Trophoblast cell (in vitro differentiated cells and primary cell): ENCODE data around the gene TPPP.

Experiments
- DNase-seq, 2 donors: peaks; one replicate each; pipeline ENCODE4 v3.0.0-alpha.2; 2016
- H2AFZ ChIP-seq: 2 replicates; pipeline ENCODE4 v1.6.1; 2013; ENCODE audit warnings: low read length, moderate library complexity, mild to moderate bottlenecking; ENCODE audit not compliant: insufficient read depth, poor library complexity
- H2AK5ac ChIP-seq: 2 replicates; pipeline ENCODE4 v1.6.1; 2013; ENCODE audit warnings: mild to moderate bottlenecking, low read length
- H2BK120ac ChIP-seq: 2 replicates; pipeline ENCODE4 v1.6.1; 2013; ENCODE audit warnings: low read length, mild to moderate bottlenecking, moderate library complexity; ENCODE audit not compliant: insufficient read depth, poor library complexity
- H2BK12ac ChIP-seq: 2 replicates; pipeline ENCODE4 v1.6.1; 2013; ENCODE audit warnings: mild to moderate bottlenecking, low read length, moderate library complexity
- H2BK5ac ChIP-seq: 2 replicates; pipeline ENCODE4 v1.6.1; 2013; ENCODE audit warnings: low read length, low read depth, moderate library complexity, mild to moderate bottlenecking; ENCODE audit not compliant: poor library complexity
- H3K14ac ChIP-seq: 2 replicates; pipeline ENCODE4 v1.6.1; 2013; ENCODE audit warnings: mild to moderate bottlenecking, low read length
- H3K18ac ChIP-seq: 2 replicates; pipeline ENCODE4 v1.6.1; 2013; ENCODE audit warnings: mild to moderate bottlenecking, low read length
- H3K23ac ChIP-seq: 2 replicates; pipeline ENCODE4 v1.6.1; 2013; ENCODE audit warnings: low read length
- H3K27ac ChIP-seq: 2 replicates; pipeline ENCODE4 v1.5.1; 2013; ENCODE audit warnings: low read depth, mild to moderate bottlenecking, inconsistent platforms, low read length, moderate library complexity
- H3K27me3 ChIP-seq: 2 replicates; pipeline ENCODE4 v1.6.1; 2013; ENCODE audit warnings: inconsistent platforms, mild to moderate bottlenecking, low read length, moderate library complexity; ENCODE audit not compliant: insufficient read depth
- H3K36me3 ChIP-seq, 2 experiments: 1 replicate in 1 of 2; 2 replicates in 1 of 2; pipeline ENCODE4 v1.6.1; 2013; ENCODE audit warnings: low read length in 2 of 2, mild to moderate bottlenecking in 2 of 2, moderate library complexity in 1 of 2; ENCODE audit not compliant: insufficient read depth in 2 of 2, control insufficient read depth in 1 of 2
- H3K4ac ChIP-seq: 2 replicates; pipeline ENCODE4 v1.6.1; 2013; ENCODE audit warnings: low read depth, mild to moderate bottlenecking, low read length, moderate library complexity
- H3K4me1 ChIP-seq, 2 experiments: 1 replicate in 1 of 2; 2 replicates in 1 of 2; pipeline ENCODE4 v1.6.1; 2013; ENCODE audit warnings: low read length in 2 of 2, mild to moderate bottlenecking in 2 of 2, moderate library complexity in 1 of 2; ENCODE audit not compliant: insufficient read depth in 2 of 2, control insufficient read depth in 1 of 2
- H3K4me2 ChIP-seq: 2 replicates; pipeline ENCODE4 v1.6.1; 2013; ENCODE audit warnings: inconsistent platforms, mild to moderate bottlenecking, low read length, moderate library complexity
- H3K4me3 ChIP-seq: 2 replicates; pipeline ENCODE4 v1.5.1; 2013; ENCODE audit warnings: mild to moderate bottlenecking, low read depth, low read length, inconsistent platforms
- H3K79me1 ChIP-seq: one replicate; pipeline ENCODE4 v1.6.1; 2013; ENCODE audit warnings: low read length
- H3K79me2 ChIP-seq: 2 replicates; pipeline ENCODE4 v1.6.1; 2013; ENCODE audit warnings: low read length, mild to moderate bottlenecking; ENCODE audit not compliant: control insufficient read depth, insufficient read depth, poor library complexity
- H3K9ac ChIP-seq: 2 replicates; pipeline ENCODE4 v1.6.1; 2013; ENCODE audit warnings: mild to moderate bottlenecking, low read length
- H3K9me3 ChIP-seq: 2 replicates; pipeline ENCODE4 v1.6.1; 2013; ENCODE audit warnings: low read depth, mild to moderate bottlenecking, control low read depth, inconsistent platforms, low read length; ENCODE audit not compliant: insufficient read depth
- H4K12ac ChIP-seq: 2 replicates; pipeline ENCODE4 v1.6.1; 2013; ENCODE audit warnings: low read depth, mild to moderate bottlenecking, low read length, moderate library complexity
- H4K8ac ChIP-seq: 2 replicates; pipeline ENCODE4 v1.6.1; 2013; ENCODE audit warnings: low read depth, mild to moderate bottlenecking, low read length, moderate library complexity
- H4K91ac ChIP-seq: one replicate; pipeline ENCODE4 v1.6.1; 2013; ENCODE audit warnings: low read depth, mild to moderate bottlenecking, low read length, moderate library complexity
- WGBS: extraction: QIAGEN DNeasy Blood & Tissue Kit; methylation state at CpG from one replicate; pipeline ENCODE4 v1.1.7; 2013; ENCODE audit warnings: missing lambda C conversion rate; ENCODE audit not compliant: insufficient read length, insufficient coverage; ENCODE audit errors: extremely low coverage; 5-methylcytosine and 5-hydroxymethylcytosine counted together

Gene TPPP

GRCh38 chr5:643351-643801 lies 49.8 kb downstream of the TPPP start:
- Histone ChIP-seq H2BK120ac (no peak overlapping the region), H3K36me3 (peaks cover 77 to 81% of the 10 kb centered on the region in 2 experiments), H4K91ac (no peak overlapping the region), H2AK5ac (no peak overlapping the region), H3K9me3 (no peaks in the 10 kb centered on the region), H2BK12ac (no peak overlapping the region), H3K27ac (no peak overlapping the region), H3K79me1 (no peaks in the 10 kb centered on the region), H3K18ac (no peak overlapping the region), H3K4me2 (no peak overlapping the region), H3K14ac (no peak overlapping the region), H3K27me3 (no peaks in the 10 kb centered on the region), H4K12ac (no peak overlapping the region), H2AFZ (no peak overlapping the region), H3K23ac (no peak overlapping the region), H2BK5ac (no peak overlapping the region), H4K8ac (no peak overlapping the region), H3K4me1 (no peaks in the 10 kb centered on the region), H3K79me2 (no peaks in the 10 kb centered on the region), H3K9ac (no peak overlapping the region), H3K4ac (no peak overlapping the region), H3K4me3 (no peak overlapping the region)
- WGBS: no CpG with 5 or more reads among the region's 21 CpGs
- peak; percentile 50 to 73 for DNase-seq

DNA sequence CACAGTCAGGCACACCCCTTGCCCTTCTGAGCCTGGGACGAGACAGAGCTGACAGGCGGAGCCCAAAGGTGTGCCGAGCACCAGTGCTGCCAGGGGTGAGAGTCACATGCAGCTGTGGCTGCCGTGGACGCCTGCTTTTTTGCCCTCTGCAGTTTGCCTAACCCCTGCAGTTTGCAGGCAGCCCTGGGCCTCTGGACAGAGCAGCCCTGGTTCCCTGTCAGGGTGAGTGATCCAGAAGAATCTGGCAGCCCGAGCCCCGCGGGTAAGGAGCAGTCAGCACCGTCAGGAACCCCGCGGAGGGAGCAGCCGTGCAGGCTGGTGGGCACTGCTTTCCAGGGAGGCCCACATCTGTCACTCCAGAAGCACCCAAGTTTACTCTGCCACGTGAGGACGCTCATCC lies 50.7 kb downstream of the TPPP start:
- Histone ChIP-seq H3K9ac (no peak overlapping the region), H2AFZ (no peak overlapping the region), H3K23ac (no peak overlapping the region), H2BK5ac (no peak overlapping the region), H4K12ac (no peak overlapping the region), H3K18ac (no peak overlapping the region), H3K4me3 (no peak overlapping the region), H3K4me1 (no peaks in the 10 kb centered on the region), H4K91ac (no peak overlapping the region), H3K9me3 (no peaks in the 10 kb centered on the region), H4K8ac (no peak overlapping the region), H3K36me3 (peaks cover 79 to 85% of the 10 kb centered on the region in 2 experiments), H3K4me2 (no peak overlapping the region), H3K14ac (no peak overlapping the region), H3K79me1 (no peaks in the 10 kb centered on the region), H3K4ac (no peak overlapping the region), H3K27ac (no peak overlapping the region), H3K79me2 (no peaks in the 10 kb centered on the region), H3K27me3 (no peaks in the 10 kb centered on the region), H2BK120ac (no peak overlapping the region), H2BK12ac (no peak overlapping the region), H2AK5ac (no peak overlapping the region)
- WGBS: no CpG with 5 or more reads among the region's 14 CpGs
- no peak for DNase-seq

DNA sequence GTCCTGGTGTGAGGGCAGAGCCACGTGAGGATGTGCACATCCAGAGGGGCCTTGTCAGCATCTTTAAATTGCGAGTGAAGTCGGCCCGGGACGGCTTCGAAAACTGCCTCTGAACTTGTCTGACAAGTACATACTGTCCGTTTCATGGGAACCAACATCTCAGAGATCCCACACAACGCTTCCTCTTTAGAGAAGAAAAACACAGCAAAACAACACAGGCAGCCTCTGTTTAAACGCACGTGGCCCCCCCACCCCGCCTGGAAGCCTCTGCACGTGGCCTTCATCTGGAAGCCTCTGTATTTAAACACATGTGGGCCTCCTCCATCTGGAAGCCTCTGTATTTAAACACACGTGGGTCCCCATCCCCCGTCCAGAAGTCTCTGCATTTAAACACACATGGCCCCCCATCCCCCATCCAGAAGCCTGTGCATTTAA lies 51.8 kb downstream of the TPPP start:
- DNase-seq: peak in 1 of 2 donors; percentile 16
- Histone ChIP-seq H2BK120ac (no peak overlapping the region), H3K23ac (no peak overlapping the region), H4K12ac (no peak overlapping the region), H3K79me1 (no peaks in the 10 kb centered on the region), H4K91ac (no peak overlapping the region), H3K36me3 (peaks cover 79 to 84% of the 10 kb centered on the region in 2 experiments), H2AFZ (no peak overlapping the region), H3K14ac (no peak overlapping the region), H2AK5ac (no peak overlapping the region), H3K9ac (no peak overlapping the region), H3K4me3 (no peak overlapping the region), H3K9me3 (no peaks in the 10 kb centered on the region), H3K27ac (no peak overlapping the region), H2BK12ac (no peak overlapping the region), H3K4me2 (no peak overlapping the region), H4K8ac (no peak overlapping the region), H3K4ac (no peak overlapping the region), H2BK5ac (no peak overlapping the region), H3K79me2 (no peaks in the 10 kb centered on the region), H3K18ac (no peak overlapping the region), H3K4me1 (no peaks in the 10 kb centered on the region), H3K27me3 (no peaks in the 10 kb centered on the region)
- no CpG with 5 or more reads among the region's 14 CpGs for WGBS

- H2BK5ac ChIP-seq: no peak overlapping the region
- H3K23ac ChIP-seq: no peak overlapping the region
- DNase-seq: no peak
- no peaks in the 10 kb centered on the region for H3K27me3 ChIP-seq
- no CpG with 5 or more reads among the region's 35 CpGs for WGBS
- no peak overlapping the region for H4K8ac ChIP-seq
- H3K79me1 ChIP-seq: no peaks in the 10 kb centered on the region
- H2BK120ac ChIP-seq: no peak overlapping the region
- H2AK5ac ChIP-seq: no peak overlapping the region
- no peaks in the 10 kb centered on the region for H3K79me2 ChIP-seq
- no peak overlapping the region for H3K4ac ChIP-seq
- H2AFZ ChIP-seq: no peak overlapping the region
- no peak overlapping the region for H3K18ac ChIP-seq
- H4K12ac ChIP-seq: no peak overlapping the region
- H3K4me1 ChIP-seq: no peaks in the 10 kb centered on the region
- H3K9ac ChIP-seq: no peak overlapping the region
- H4K91ac ChIP-seq: no peak overlapping the region
- peaks cover 77 to 84% of the 10 kb centered on the region in 2 experiments for H3K36me3 ChIP-seq
- H3K14ac ChIP-seq: no peak overlapping the region
- no peak overlapping the region for H3K4me2 ChIP-seq
- no peak overlapping the region for H2BK12ac ChIP-seq
- no peak overlapping the region for H3K4me3 ChIP-seq
- H3K9me3 ChIP-seq: no peaks in the 10 kb centered on the region
- H3K27ac ChIP-seq: no peak overlapping the region
Observed at GRCh38 chr5:640461-641330, 52.5 kb downstream of the TPPP start.
